Activated effector memory CD4-positive, alpha-beta T cell treated with anti-CD3 and anti-CD28 coated beads, Interleukin-2, amount 50 U/mL, for 16 hours (primary cell): ENCODE data around the gene NCK2.
"Not testable (repeated sequence)": the region's sequence is repeated elsewhere in the genome, so short reads cannot be mapped to it uniquely, and the experiment has no call there.

Experiments
- DNase-seq: peaks from one replicate; pipeline ENCODE4 v3.0.0-alpha.2; 2020

NCK2 gene

GRCh38 chr2:105756865-105757264 is 12.2 kb downstream of the NCK2 start:
- not testable (repeated sequence) for DNase-seq

DNA sequence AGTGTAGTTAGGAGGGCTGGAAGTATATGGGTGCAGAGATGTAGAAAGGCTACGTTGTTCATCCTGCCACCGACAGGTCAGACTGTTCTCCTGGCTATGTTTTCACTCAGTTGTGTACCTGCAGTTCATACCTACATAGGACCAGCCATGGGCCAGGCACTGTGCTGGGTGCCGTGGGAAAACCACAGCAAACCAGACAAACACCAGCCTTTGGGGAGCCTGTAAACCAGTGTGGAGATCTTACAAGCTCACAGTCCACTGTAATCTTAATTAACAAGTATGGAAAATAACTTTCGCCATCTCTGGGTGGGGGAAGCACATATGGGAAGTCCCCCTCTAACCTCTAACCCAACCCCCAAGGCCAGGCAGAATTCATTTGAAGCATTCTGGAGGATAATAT is 12.7 kb downstream of the NCK2 start:
- DNase-seq: peak; percentile 72

DNA sequence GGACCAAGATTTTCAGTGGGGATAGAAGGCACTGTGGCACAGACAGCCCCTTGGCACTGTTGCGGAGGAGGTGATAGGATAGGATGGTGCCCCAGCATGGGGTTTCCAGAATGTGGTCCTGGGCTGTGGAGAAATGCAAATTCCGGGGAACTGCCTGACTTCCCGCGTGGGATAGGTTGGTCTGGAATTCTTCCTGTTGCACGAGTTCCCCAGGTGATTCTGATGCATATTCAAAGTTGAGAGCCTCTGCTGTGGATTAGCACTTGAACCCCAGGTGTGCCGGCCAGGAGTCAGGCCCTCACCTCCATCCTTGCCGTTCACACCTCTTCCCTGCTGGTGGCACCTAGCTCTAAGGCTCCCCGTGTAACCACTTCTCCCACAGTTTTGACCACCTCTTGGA is 15.5 kb downstream of the NCK2 start:
- DNase-seq: no peak

DNA sequence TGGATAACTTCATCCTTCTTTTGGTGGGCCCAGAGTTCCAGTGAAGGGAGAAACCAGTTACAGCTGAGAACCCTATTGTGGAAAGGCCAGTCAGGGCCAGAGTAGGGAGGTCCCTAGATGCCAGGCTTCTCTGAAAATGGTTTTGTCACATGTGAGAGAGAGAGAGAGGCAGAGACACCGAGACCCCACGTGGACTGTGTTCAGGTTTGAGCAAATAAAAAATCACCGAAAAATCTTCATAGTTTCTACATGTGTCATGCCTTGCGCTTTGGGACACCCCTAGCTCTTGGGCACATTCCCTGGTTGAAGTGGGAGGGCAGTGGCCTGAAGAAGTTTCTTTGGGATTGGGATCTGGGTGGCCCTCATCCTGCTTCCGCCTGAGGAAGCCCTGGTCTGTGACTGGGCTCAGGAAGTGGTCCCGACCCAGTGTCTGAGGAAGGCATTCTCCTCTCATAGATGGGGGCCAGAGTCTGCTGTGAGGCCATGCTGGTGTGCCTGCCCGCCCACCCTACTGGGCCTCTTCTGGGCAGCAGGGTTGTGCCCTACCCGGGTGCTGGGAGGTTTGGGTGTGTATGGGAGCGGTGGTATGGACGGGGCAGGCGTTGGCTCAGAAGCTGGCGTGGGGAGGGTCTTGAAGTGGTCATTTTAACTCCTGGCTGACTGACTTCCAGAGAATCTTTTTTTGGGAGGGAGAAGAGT is 16.1 kb downstream of the NCK2 start:
- DNase-seq: peak; percentile 61

- DNase-seq: no peak
Measured at GRCh38 chr2:105761931-105762515, 17.3 kb downstream of the NCK2 start.

DNA sequence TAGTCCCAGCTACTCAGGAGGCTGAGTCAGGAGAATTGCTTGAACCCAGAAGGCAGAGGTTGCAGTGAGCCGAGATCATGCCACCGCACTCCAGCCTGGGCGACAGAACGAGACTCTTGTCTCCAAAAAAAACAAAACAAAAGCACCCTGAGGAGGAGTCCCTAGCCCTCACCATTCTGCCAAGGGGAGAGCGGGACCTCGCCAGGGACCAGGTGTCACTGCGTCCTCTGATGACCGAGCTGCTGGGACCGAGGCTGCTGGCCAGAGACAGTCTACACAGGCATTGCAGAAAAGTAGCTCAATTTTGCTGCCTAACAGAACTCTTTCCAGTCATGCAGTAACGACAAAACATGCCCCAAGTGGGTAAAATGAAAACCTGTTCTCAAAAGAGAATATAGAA is 18.4 kb downstream of the NCK2 start:
- peak; percentile 41 for DNase-seq

DNA sequence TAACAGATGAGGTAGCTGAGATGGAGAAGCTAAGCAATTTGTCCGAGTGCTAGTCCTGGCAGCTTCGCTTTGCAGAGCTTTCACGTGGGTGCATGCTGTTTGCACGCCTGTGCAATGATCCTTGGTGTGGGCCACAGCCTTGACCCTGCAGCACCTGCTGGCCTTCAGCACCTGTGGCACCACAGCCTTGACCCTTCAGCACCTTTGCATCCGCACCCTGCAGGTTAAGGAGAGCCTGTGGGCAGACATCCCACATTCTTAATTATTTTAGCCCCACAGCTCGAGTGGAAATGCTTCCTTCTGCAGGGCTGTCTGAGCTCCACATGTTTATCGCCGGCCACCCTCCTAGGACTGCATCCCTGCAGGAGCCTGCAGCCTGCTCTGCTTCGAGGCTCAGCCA is 19.3 kb downstream of the NCK2 start:
- peak; percentile 61 for DNase-seq

- peak; percentile 68 for DNase-seq
Measured at GRCh38 chr2:105765415-105766299, 20.9 kb downstream of the NCK2 start.

- peak; percentile 60 for DNase-seq
Measured at GRCh38 chr2:105766300-105766866, 21.7 kb downstream of the NCK2 start.

- DNase-seq: peak; percentile 60
Measured at GRCh38 chr2:105768176-105768575, 23.5 kb downstream of the NCK2 start.

DNA sequence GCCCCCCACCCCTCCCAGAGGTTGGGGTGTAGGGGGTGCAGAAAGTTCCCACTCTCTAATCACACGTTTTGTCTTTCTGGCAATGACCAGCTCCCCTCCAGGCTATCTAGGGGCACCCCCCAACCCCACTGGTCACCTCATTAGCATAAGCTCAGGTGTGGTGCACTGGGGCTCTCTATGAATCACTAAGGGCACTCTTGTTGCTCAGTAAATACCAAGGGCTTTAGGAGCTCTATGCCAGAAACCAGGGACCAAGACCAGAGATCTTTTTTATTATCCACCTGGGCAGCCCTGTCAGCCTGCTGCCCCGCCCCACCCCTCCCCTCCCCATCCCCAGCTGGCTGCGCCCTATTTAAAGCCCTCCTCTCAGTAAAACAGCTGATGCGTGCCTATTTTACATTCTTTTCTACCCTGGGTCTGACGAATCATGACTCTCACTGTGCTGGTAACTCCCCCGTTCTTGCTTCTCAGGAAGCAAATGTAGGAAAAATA is 24.3 kb downstream of the NCK2 start:
- peak; percentile 60 for DNase-seq

GRCh38 chr2:105769504-105769903 is 24.8 kb downstream of the NCK2 start:
- DNase-seq: peak; percentile 67

DNA sequence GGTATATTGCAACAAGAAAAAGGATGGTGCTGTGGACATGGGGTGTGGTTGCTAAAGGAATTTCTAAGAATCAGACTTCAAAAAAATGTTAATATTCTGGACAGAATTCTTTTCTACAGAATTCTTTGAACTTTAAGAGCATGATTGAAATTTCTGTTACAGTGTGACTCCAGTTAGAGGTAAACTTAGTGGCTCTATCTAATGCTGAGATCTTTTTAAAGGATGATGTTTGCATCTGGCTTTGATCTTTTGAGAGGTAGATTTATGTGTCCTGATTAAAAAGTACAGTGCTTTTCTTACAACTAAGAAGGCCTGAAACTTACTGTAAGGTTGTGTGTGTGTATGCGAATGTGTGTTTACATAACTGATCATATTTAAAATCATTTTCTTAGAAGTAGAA is 25.4 kb downstream of the NCK2 start:
- DNase-seq: no peak

- DNase-seq: peak; percentile 44
Measured at GRCh38 chr2:105771291-105771690, 26.6 kb downstream of the NCK2 start.

GRCh38 chr2:105771836-105772235 is 27.1 kb downstream of the NCK2 start:
- peak; percentile 51 for DNase-seq

DNA sequence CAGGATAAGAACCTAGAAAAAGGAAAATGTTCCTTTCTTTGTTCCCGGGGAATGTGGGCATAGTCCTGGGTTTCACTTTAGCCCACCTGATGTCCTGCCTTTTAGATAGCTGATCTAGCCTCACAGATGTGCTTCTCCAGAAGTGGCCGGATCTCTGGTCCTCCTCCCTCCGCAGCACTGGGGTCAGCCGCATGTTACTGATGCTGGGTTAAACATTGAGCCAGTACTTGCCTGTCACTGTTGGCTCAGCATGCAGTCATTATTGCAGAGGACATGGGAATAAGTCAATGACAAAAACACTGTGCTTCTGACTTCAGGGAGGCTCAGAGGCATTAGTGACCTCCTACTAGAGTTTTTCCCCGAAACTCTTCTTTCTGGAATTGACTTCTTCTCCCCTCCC is 27.6 kb downstream of the NCK2 start:
- DNase-seq: peak; percentile 43

GRCh38 chr2:105773568-105773967 is 28.9 kb downstream of the NCK2 start:
- peak; percentile 61 for DNase-seq

DNA sequence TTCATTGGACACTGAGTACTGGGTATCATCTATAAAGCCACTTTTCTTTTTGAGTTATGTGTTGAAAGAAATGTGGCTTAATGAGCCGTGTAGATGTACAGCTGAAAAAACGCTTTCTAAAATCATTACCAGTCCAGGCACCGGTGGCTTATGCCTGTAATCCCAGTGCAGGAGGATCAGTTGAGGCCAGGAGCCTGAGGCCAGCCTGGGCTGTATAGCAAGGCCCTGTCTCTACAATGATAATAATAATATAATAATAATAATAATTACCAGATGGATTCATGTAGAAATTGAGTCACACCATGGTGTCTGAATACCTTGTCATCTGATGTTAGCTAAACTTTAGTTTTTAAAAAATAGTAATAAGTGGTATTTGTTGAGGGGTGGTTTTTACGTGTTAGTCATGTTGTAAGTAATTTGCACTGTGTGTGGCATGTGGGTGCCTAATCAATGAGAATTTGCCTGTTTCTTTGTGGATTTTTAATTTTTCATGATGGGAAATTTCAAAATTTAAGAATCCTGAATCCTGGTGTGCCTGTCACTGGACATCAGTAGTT is 30.1 kb downstream of the NCK2 start:
- peak; percentile 53 for DNase-seq

- peak; percentile 80 for DNase-seq
Measured at GRCh38 chr2:105775809-105776559, 31.3 kb downstream of the NCK2 start.

- DNase-seq: no peak
Measured at GRCh38 chr2:105776560-105776928, 31.8 kb downstream of the NCK2 start.

GRCh38 chr2:105777031-105777482 is 32.3 kb downstream of the NCK2 start:
- DNase-seq: peak; percentile 65

DNA sequence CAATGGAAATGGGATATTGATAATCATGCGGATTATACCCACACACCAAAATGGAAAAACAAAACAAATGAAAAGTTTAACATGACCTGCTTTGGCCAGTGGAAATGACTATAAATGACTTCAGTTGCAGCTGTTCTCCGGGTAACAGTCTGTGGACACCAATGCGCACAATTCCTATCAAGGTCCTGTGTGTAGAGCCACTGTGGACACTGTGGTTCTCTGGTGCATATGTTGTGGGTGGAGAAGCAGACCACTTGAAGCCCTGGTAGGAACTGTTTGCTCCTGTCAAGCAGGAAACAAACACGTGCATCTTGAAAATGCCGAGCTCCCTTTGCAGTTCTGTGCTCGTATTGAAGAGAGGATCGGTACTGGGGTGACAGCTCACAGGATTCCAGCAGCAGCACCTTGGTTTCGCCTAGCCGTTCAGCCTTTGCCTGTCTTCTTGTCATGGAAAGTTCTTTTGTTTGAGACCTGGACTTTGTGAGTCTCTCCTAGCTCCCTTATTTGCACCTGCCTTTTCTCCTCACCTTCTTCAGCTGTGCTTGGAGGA is 32.9 kb downstream of the NCK2 start:
- DNase-seq: peak; percentile 68
